ENCODE results near the gene PNPLA7.

The PNPLA7 gene

DNA sequence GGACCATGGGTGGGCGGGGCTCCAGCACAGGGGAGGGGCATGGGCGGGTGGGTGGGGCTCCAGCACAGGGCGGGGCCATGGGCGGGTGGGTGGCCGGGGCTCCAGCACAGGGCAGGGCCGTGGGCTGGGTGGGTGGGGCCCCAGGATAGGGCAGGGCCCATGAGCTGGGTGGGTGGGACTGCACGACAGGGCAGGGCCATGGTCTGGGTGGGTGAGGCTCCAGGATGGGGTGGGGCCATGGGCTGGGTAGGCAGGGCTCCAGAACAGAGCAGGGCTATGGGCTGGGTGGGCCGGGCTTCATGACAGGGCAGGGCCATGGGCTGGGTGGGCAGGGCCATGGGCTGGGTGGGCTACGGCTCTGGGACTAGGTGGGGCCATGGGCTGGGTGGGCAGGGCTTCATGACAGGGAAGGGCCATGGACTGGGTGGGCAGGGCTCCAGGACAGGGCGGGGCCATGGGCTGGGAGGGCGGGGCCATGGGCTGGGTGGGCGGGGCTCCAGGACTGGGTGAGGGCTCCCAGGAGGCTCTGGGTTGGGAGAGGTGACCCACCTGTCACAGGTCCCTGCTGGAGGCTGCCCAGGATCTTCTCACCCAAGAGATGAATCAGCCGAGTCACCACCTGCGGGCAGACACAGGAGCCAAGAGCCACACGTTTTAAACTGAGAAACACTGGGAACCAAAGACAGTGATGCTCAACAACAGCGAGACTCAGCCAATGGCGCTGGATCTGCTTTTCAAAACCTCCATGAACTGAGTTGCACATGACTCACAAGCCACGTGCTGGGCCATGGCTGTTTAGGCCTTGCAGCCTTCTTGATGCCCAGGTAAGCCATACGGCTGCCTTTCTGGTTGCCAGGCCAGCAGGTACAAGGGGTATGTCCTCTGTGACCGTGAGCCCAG is 57.5 kb downstream of the PNPLA7 start:
- DNase-seq: no peak

DNA sequence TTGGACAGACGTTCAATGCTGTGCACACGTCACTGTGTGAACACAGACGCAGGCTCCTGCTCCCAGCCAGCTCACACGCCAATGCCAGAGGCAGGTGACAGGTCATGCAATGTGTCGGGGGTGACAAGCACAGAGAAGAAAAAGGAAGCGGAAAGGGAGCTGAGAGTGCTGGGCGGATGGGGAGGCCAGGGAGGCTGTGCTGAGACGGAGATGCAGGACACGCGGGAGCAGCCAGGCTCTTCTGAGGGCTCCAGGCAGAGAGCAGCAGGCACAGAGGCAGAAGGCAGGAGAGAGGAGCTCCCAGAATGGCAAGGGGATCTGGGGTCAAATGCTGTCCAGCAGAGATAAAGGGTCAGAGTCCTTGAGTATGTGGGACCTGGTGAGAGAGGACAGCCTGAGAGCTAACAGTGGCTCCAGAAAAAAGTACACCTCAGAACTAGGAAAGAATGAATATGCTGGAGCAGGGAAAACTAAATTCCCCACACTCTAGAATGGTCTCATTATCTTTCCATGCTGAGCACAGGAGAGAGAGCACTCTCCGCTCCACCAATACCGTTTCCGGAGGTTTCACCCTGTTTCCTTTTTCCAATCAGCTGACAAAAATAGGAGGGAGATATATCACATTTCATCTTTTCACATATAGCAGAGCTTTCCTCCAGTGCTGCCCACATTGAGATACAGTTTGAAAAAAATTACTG is 58.3 kb downstream of the PNPLA7 start:
- DNase-seq: no peak

DNA sequence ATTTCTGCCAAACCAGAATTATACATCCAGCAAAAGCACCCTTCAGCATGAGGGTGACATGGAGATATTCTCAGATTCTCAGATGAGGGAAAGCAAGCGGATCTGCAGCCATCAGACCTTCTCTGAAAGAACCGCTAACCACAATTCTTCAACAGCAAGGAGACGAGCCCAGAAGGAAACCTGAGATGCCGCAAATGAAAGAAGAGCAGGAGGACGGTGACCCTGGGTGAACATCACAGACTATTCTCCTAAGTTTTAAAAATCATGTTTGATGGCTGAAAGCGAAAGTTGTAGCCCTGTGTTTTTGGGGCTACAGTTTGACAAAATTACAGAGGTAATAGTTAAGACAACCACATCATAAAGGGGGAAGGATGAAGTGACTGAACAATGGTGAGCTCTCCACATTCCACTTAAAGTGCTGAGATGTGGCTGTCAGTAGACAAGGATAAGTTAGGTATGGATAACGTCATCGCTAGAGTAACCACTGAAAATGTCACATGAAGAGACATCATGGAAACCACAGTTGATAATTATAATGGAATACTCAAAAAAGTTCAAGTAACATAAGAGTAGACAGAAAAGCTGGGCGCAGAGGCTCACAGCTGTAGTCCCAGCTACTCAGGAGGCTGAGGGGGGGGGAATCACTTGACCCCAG is 59.5 kb downstream of the PNPLA7 start:
- DNase-seq: no peak

DNA sequence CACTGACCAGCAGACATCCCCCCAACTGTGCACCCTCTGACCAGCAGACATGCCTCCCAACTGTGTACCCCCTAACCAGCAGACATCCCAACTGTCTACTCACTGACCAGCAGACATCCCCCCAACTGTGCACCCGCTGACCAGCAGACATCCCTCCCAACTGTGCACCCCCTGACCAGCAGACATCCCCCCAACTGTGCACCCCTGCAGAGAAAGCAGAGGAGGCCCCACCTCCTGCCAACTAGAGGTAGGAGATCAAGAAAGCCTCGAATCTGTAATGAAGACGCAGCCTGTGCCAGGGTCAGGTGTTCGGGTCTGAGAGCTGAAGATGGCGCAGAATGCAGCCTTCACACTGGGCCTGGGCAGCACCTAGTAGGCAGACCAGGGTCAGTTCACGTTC is 61.3 kb downstream of the PNPLA7 start:
- no peak for DNase-seq

- no peak for DNase-seq
Observed at GRCh38 chr9:137488327-137488653, 61.9 kb downstream of the PNPLA7 start.

DNA sequence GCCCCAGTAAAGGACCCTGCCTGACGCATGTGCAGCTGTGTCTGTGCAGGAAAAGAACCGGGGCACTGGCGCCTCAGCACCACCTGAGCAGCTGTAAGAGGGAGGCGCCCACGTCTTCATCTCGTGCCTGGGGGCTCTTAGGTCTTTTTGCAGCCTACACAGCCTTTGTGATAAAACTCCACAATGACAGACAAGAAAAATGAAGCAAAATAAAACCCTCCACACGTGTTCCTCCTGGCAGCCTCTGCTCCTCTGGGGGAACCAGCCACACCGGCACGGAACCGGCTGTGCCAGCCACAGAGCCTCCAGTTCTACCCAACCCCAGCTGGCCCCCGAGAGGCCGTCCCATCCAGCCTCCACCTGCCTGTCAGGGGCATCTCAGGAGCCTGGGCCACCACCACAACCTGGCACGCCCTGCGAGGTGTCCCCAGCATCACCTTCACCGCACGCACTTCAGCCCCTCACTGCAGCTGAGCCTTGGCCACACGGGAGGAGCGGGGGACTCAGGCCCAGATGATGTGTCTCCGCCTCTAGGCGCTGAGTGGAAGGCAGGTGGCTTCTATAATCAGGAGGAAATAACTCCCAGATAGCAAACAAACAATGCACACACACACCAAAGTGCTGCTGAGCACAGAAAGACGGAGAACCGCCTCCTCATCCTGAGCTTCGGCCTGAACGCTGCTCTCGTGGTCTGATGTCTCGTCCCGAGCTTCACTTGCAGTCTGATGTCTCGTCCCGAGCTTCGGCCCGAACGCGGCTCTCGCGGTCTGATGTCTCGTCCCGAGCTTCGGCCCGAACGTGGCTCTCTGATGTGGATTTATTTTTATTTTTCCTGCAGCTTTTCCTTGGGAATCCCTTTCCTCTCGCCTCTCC is 62.5 kb downstream of the PNPLA7 start:
- DNase-seq: no peak

GRCh38 chr9:137486545-137487453 is 63.4 kb downstream of the PNPLA7 start:
- no peak for DNase-seq

DNA sequence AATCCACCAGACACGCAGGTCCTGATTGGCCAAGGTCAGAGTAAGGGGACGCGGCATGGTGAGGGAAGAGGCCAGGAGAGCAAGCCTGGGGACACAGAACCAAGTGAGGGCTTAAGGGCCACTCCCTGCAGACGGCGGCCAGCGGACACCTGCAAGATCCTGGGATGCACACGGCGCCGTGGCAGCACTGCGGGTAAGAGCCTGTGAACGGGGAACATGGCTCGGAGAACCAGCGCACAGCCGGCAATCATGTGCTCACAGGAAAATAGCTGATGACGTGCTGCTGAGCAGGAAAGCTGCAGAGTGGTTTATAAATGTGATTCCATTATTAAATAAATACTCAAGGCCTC is 64.1 kb downstream of the PNPLA7 start:
- no peak for DNase-seq

GRCh38 chr9:137485343-137486140 is 64.7 kb downstream of the PNPLA7 start:
- no peak for DNase-seq

- no peak for DNase-seq
Observed at GRCh38 chr9:137484551-137485315, 65.5 kb downstream of the PNPLA7 start.

GRCh38 chr9:137482094-137482781 is 68.0 kb downstream of the PNPLA7 start:
- peak; percentile 85 for DNase-seq

GRCh38 chr9:137480686-137481683 is 69.2 kb downstream of the PNPLA7 start:
- no peak for DNase-seq

DNA sequence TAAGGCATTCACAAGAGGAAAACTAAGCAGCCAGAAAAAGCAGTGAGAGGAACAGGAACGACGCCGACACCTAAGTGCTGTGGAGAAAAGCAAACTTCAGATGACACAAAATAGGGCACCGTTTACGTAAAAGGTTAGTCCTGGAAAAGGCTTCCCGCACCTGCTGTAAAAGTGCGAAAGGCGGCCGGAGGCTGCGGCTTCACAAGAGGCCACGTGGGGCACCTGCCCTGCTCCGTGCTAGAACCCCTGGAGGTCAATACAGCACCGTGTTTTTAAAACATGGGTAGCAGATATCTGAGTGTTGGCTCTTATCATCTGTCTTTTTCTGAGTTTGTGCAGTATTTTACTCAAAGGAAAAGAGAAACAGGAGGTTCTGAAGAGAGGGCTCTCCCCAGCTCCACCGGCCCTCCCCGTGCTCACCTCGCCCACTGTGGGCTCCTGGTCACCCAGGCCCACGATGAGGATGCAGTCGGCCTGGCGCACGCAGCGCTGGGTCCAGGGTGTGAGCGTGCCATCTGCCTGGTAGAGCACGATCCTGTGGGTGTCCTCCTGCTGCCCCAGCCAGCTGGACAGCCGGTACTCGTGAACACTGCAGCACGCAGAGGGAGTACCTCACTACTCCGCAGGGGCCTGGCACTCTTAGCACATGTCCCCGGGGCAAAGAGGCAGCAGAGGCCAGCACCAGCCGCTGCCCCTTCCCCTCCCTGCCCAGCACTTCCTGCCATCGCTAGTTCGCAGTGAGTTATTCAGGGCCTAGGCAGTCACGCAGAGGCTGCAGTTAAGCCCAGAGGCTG is 70.1 kb downstream of the PNPLA7 start:
- no peak for DNase-seq

- peak; percentile 39 for DNase-seq
Observed at GRCh38 chr9:137478962-137479861, 71.0 kb downstream of the PNPLA7 start.

DNA sequence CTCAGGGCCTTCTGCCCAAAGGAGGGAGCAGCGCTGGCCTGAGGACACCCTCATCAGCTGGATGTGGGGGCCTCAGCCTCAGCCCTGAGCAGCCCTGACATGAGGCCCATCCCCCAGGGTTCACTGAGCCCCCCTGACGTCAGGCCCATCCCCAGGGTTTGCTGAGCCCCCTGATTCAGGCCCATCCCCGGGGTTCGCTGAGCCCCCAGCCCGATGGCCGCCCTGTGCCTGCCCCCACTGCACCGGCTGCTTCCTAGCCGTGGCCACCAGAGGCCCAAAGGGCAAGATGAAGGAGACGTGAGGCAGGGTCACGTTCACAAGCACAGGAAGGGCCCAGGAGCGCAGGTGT is 71.6 kb downstream of the PNPLA7 start:
- no peak for DNase-seq
